ENCODE data around the gene SIVA1. TPM values are rescaled to one million over a fixed set of nuclear protein-coding genes. Genes with fewer than 3 reads are reported as not detected.
A peak's percentile ranks its signal among the peaks of the same experiment; 100 is the strongest.

Gene SIVA1
- total RNA-seq, 1 donor from 2014 or later: 51.7 TPM

DNA sequence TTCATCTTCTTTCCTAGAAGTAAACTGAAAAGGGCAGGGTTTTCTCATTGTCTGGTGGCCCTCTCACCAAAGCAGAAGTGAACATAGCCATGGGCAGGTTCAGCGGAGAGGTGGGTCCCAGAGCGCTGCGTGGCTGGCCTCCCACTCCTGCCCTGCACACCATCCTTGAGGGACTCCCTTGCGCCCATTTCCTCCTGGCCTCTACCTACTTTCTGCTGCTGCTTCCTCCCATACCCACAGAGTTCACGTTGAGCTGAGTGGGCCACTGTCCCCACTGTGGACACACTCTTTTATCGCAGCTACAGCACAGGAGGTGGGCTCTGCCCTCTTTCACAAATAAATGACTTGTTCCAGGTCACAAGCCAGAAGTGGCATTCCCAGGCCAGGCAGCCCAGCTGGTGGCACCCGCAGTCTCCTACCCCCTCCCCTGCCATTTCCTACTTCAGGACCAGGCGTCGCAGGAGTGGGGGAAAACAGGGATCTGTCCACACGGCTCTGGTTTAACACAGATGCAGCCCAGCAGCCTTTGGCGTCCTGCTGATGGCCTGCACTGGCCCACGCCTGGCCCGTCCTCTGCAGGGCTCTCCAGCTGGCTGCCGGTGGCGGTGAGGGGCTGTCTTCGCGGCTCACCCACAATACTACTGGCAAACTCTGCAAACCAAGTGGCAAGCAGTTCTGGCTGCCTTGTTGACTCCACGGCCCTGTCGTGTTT is 4.9 kb downstream of the SIVA1 start:
- Histone ChIP-seq H3K36me3 (ENCODE audit: control insufficient read depth in 3 of 3, insufficient read depth in 3 of 3, low read length in 3 of 3) (peaks cover 56 to 60% (median 57%) of the 10 kb centered on the region in 3 donors), H3K9me3 (ENCODE audit: control insufficient read depth in 3 of 3, low read length in 3 of 3) (no peaks in the 10 kb centered on the region), H3K27me3 (ENCODE audit: control insufficient read depth in 3 of 3, insufficient read depth in 3 of 3, low read length in 3 of 3) (no peaks in the 10 kb centered on the region), H3K4me1 (ENCODE audit: control insufficient read depth in 3 of 3, insufficient read depth in 3 of 3, low read length in 3 of 3) (peaks cover 30 to 73% (median 65%) of the 10 kb centered on the region in 3 donors), H3K27ac (ENCODE audit: low read depth, low read length) (no peak overlapping the region), H3K4me3 (ENCODE audit: low read length in 3 of 3) (no peak overlapping the region), H3K9ac (ENCODE audit: low read depth in 1 of 3, low read length in 3 of 3) (peak overlapping the region in 1 of 3 donors; percentile 57)

GRCh38 chr14:104758981-104759969 is 6.3 kb downstream of the SIVA1 start:
- H3K27me3 ChIP-seq (ENCODE audit: control insufficient read depth in 3 of 3, insufficient read depth in 3 of 3, low read length in 3 of 3): no peaks in the 10 kb centered on the region
- no peak overlapping the region for H3K4me3 ChIP-seq (ENCODE audit: low read length in 3 of 3)
- H3K27ac ChIP-seq (ENCODE audit: low read depth, low read length): no peak overlapping the region
- H3K36me3 ChIP-seq (ENCODE audit: control insufficient read depth in 3 of 3, insufficient read depth in 3 of 3, low read length in 3 of 3): peaks cover 54 to 60% (median 56%) of the 10 kb centered on the region in 3 donors
- peaks cover 22 to 66% (median 52%) of the 10 kb centered on the region in 3 donors for H3K4me1 ChIP-seq (ENCODE audit: control insufficient read depth in 3 of 3, insufficient read depth in 3 of 3, low read length in 3 of 3)
- H3K9ac ChIP-seq (ENCODE audit: low read depth in 1 of 3, low read length in 3 of 3): peak overlapping the region in 1 of 3 donors; percentile 40
- no peaks in the 10 kb centered on the region for H3K9me3 ChIP-seq (ENCODE audit: control insufficient read depth in 3 of 3, low read length in 3 of 3)

- peaks cover 0 to 3% (median 3%) of the 10 kb centered on the region in 3 donors for H3K9me3 ChIP-seq (ENCODE audit: control insufficient read depth in 3 of 3, low read length in 3 of 3)
- no peak overlapping the region for H3K27ac ChIP-seq (ENCODE audit: low read depth, low read length)
- H3K4me3 ChIP-seq (ENCODE audit: low read length in 3 of 3): no peak overlapping the region
- no peak overlapping the region for H3K9ac ChIP-seq (ENCODE audit: low read depth in 1 of 3, low read length in 3 of 3)
- peaks cover 5 to 26% (median 23%) of the 10 kb centered on the region in 3 donors for H3K4me1 ChIP-seq (ENCODE audit: control insufficient read depth in 3 of 3, insufficient read depth in 3 of 3, low read length in 3 of 3)
- H3K27me3 ChIP-seq (ENCODE audit: control insufficient read depth in 3 of 3, insufficient read depth in 3 of 3, low read length in 3 of 3): no peaks in the 10 kb centered on the region
- peaks cover 8 to 16% (median 12%) of the 10 kb centered on the region in 3 donors for H3K36me3 ChIP-seq (ENCODE audit: control insufficient read depth in 3 of 3, insufficient read depth in 3 of 3, low read length in 3 of 3)
Observed at GRCh38 chr14:104765517-104765916, 12.6 kb downstream of the SIVA1 start.

DNA sequence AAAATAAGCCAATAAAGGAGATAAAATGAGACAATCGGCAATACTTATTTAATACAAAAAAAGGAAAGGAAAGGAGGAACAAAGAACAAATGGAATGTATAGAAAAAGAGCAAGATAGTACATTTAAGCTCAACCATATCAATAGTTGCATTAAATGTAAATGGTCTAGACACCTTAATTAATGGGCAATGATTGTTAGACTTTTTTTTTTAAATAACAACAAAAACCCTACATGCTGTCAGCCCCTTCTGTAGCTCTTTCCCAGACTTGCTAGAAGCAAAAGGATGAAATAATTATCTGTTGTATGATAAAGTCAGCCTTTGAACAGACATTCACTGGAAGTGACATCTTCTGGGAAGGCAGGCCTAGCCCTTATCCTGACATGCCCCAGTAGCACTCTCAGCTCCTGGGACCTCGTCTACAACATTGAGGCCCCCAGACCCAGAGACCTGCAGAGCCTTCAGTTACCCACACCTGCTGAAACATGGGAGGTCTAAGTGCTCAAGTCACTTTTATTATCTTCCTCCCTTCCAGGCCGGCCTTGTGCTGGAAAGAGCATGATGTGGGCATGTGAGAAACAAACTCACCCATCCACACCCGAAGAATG is 13.4 kb downstream of the SIVA1 start:
- Histone ChIP-seq H3K9me3 (ENCODE audit: control insufficient read depth in 3 of 3, low read length in 3 of 3) (peaks cover 0 to 3% (median 3%) of the 10 kb centered on the region in 3 donors), H3K4me3 (ENCODE audit: low read length in 3 of 3) (no peak overlapping the region), H3K4me1 (ENCODE audit: control insufficient read depth in 3 of 3, insufficient read depth in 3 of 3, low read length in 3 of 3) (peaks cover 4 to 17% (median 15%) of the 10 kb centered on the region in 3 donors), H3K27ac (ENCODE audit: low read depth, low read length) (no peak overlapping the region), H3K36me3 (ENCODE audit: control insufficient read depth in 3 of 3, insufficient read depth in 3 of 3, low read length in 3 of 3) (peaks cover 11 to 18% (median 14%) of the 10 kb centered on the region in 3 donors), H3K9ac (ENCODE audit: low read depth in 1 of 3, low read length in 3 of 3) (no peak overlapping the region), H3K27me3 (ENCODE audit: control insufficient read depth in 3 of 3, insufficient read depth in 3 of 3, low read length in 3 of 3) (no peaks in the 10 kb centered on the region)

DNA sequence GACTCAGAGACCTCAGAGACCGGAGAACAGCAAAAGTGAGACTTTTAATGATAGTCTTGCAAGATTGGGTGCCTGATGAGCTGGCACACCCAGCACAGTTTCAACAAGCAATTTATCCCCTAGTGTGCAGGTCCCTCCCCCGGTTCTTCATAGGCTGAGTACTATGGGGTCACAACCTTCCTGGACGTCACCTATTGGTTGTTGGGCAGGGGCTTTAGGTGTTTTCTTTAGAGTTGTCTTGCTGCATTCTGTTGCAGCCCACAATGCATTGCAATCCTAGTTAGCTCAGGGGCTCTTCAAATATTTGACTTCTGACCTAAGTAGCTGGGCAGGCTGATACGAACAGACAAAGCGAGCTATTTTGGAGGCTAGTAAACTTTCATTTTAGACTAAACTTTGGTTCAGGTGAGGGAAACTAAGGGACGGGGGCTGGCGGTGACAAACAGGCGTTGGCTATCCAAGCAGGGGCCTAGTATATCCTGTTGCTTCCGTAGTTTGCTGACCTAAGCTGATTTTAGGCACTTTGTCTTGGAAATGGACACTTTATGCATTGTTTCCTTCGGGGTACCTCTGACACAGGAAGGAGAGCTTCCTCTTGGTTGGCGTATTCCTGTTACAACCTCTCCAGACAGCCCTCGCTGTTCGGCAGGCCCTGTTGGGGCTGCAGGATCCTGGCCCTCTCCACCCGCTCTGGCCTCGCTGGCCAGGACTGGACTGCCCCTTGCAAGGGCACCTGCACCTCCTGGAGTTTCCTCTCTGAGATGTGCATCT is 14.1 kb downstream of the SIVA1 start:
- Histone ChIP-seq H3K9me3 (ENCODE audit: control insufficient read depth in 3 of 3, low read length in 3 of 3) (peaks cover 0 to 3% (median 3%) of the 10 kb centered on the region in 3 donors), H3K4me3 (ENCODE audit: low read length in 3 of 3) (no peak overlapping the region), H3K36me3 (ENCODE audit: control insufficient read depth in 3 of 3, insufficient read depth in 3 of 3, low read length in 3 of 3) (peaks cover 15 to 23% (median 19%) of the 10 kb centered on the region in 3 donors), H3K4me1 (ENCODE audit: control insufficient read depth in 3 of 3, insufficient read depth in 3 of 3, low read length in 3 of 3) (peaks cover 3 to 11% (median 8%) of the 10 kb centered on the region in 3 donors), H3K9ac (ENCODE audit: low read depth in 1 of 3, low read length in 3 of 3) (no peak overlapping the region), H3K27me3 (ENCODE audit: control insufficient read depth in 3 of 3, insufficient read depth in 3 of 3, low read length in 3 of 3) (no peaks in the 10 kb centered on the region), H3K27ac (ENCODE audit: low read depth, low read length) (no peak overlapping the region)

- no peaks in the 10 kb centered on the region for H3K27me3 ChIP-seq (ENCODE audit: control insufficient read depth in 3 of 3, insufficient read depth in 3 of 3, low read length in 3 of 3)
- no peak overlapping the region for H3K27ac ChIP-seq (ENCODE audit: low read depth, low read length)
- no peak overlapping the region for H3K9ac ChIP-seq (ENCODE audit: low read depth in 1 of 3, low read length in 3 of 3)
- H3K9me3 ChIP-seq (ENCODE audit: control insufficient read depth in 3 of 3, low read length in 3 of 3): peaks cover 0 to 3% (median 3%) of the 10 kb centered on the region in 3 donors
- no peak overlapping the region for H3K4me3 ChIP-seq (ENCODE audit: low read length in 3 of 3)
- H3K36me3 ChIP-seq (ENCODE audit: control insufficient read depth in 3 of 3, insufficient read depth in 3 of 3, low read length in 3 of 3): peaks cover 19 to 27% (median 24%) of the 10 kb centered on the region in 3 donors
- peaks cover 3 to 11% (median 7%) of the 10 kb centered on the region in 3 donors for H3K4me1 ChIP-seq (ENCODE audit: control insufficient read depth in 3 of 3, insufficient read depth in 3 of 3, low read length in 3 of 3)
Observed at GRCh38 chr14:104767634-104767918, 14.6 kb downstream of the SIVA1 start.

DNA sequence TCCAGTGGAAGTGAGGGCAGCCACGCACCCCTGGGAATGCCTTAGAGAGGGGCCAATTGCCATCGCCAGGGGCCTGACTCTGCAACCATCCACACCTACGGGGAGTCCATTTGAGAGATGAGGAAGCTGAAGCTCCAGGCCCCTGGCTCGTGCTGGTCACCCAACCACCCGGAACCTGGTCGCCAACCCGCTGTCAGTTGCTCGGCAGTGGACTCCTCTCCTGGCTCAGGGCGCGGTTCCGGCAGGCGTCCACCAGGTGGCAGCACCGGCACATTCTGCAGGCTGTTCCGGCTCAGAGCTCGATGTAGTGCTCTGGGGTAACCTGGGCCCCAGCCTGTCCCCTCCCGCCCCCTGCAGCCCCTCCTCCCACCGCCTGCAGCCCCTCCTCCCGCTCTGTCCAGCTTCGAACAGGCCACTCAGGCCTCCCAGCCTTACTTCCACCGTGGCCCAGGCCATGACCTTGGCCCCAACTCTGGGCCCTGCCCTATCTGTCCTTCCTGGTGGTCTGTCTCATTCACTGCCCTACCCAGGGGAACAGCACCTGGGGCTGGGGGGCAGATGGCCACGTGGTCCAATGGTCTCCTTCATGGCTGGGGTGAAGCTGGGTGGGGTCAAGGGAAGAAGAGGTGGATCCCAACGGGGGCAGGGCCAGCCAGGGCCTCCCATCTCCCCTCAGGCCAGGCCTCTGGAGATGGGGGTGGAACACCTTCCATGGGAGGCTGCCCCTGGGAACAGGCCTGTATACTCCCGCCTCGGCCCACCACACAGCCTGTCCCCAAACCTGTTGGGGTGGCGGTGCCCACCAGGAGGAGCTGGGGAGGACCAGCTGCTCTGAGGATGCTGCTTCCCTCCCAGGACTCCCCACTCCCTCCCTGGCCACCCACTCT is 15.7 kb downstream of the SIVA1 start:
- peaks cover 3 to 11% (median 7%) of the 10 kb centered on the region in 3 donors for H3K4me1 ChIP-seq (ENCODE audit: control insufficient read depth in 3 of 3, insufficient read depth in 3 of 3, low read length in 3 of 3)
- H3K27me3 ChIP-seq (ENCODE audit: control insufficient read depth in 3 of 3, insufficient read depth in 3 of 3, low read length in 3 of 3): no peaks in the 10 kb centered on the region
- no peak overlapping the region for H3K27ac ChIP-seq (ENCODE audit: low read depth, low read length)
- no peak overlapping the region for H3K4me3 ChIP-seq (ENCODE audit: low read length in 3 of 3)
- H3K36me3 ChIP-seq (ENCODE audit: control insufficient read depth in 3 of 3, insufficient read depth in 3 of 3, low read length in 3 of 3): peaks cover 26 to 37% (median 32%) of the 10 kb centered on the region in 3 donors
- peak overlapping the region in 1 of 3 donors; percentile 8 for H3K9ac ChIP-seq (ENCODE audit: low read depth in 1 of 3, low read length in 3 of 3)
- H3K9me3 ChIP-seq (ENCODE audit: control insufficient read depth in 3 of 3, low read length in 3 of 3): peaks cover 0 to 3% (median 3%) of the 10 kb centered on the region in 3 donors

DNA sequence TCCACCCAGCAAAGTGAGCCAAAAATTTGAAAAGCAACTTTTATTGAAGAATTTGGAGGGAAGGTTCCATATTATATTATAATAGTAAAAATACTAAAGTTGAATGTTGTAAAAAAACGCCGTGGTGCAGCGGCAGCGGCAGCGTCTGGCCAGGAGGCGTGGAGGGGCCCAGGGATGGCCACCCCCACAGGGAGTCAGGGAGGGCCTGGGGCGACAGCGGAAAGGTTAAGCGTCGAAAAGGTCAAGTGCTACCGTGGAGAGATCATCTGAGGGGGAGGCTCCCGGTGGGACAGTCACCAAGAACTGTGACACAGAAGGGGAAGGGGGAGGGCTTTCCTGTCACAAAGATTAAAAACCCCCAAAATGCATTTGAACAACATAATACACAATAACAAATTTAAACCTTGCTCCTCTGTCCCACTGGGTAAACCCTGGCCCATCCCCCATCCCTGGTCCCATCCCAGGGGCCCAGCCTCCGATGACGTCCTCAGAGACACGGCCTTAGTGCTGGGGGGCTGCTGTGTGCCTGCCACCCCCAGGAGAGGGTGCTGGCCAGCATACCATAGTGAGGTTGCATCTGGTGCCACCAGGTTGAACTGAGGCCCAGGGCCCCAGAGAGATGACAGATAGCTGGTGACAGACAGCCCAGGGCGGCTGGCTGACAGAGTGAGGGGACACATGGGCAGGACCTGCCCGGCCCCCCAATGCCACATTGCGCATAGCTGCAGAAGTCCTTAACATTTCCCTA is 16.6 kb downstream of the SIVA1 start:
- Histone ChIP-seq H3K9ac (ENCODE audit: low read depth in 1 of 3, low read length in 3 of 3) (no peak overlapping the region), H3K27me3 (ENCODE audit: control insufficient read depth in 3 of 3, insufficient read depth in 3 of 3, low read length in 3 of 3) (no peaks in the 10 kb centered on the region), H3K27ac (ENCODE audit: low read depth, low read length) (no peak overlapping the region), H3K4me1 (ENCODE audit: control insufficient read depth in 3 of 3, insufficient read depth in 3 of 3, low read length in 3 of 3) (peaks cover 3 to 11% (median 7%) of the 10 kb centered on the region in 3 donors), H3K9me3 (ENCODE audit: control insufficient read depth in 3 of 3, low read length in 3 of 3) (peaks cover 0 to 3% (median 3%) of the 10 kb centered on the region in 3 donors), H3K36me3 (ENCODE audit: control insufficient read depth in 3 of 3, insufficient read depth in 3 of 3, low read length in 3 of 3) (peaks cover 26 to 40% (median 35%) of the 10 kb centered on the region in 3 donors), H3K4me3 (ENCODE audit: low read length in 3 of 3) (no peak overlapping the region)
